ENCODE data around the gene CAMK2N2.

- no peak for TF ChIP-seq POLR2AphosphoS5 (IDR thresholded peaks at IDR 0.05; ENCODE audit: low read depth)
- TF ChIP-seq, protein P1, sequence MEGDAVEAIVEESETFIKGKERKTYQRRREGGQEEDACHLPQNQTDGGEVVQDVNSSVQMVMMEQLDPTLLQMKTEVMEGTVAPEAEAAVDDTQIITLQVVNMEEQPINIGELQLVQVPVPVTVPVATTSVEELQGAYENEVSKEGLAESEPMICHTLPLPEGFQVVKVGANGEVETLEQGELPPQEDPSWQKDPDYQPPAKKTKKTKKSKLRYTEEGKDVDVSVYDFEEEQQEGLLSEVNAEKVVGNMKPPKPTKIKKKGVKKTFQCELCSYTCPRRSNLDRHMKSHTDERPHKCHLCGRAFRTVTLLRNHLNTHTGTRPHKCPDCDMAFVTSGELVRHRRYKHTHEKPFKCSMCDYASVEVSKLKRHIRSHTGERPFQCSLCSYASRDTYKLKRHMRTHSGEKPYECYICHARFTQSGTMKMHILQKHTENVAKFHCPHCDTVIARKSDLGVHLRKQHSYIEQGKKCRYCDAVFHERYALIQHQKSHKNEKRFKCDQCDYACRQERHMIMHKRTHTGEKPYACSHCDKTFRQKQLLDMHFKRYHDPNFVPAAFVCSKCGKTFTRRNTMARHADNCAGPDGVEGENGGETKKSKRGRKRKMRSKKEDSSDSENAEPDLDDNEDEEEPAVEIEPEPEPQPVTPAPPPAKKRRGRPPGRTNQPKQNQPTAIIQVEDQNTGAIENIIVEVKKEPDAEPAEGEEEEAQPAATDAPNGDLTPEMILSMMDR (IDR thresholded peaks at IDR 0.05; ENCODE audit: insufficient read depth, low read length), result no peak
Measured at GRCh38 chr3:184238246-184238818, 23.0 kb downstream of the CAMK2N2 start.

Measured in HL-60 (cell line).